ENCODE data around the gene NSMCE4A. TPM values are rescaled to one million over a fixed set of nuclear protein-coding genes. Genes with fewer than 3 reads are reported as not detected.
"Not testable (repeated sequence)": the region's sequence is repeated elsewhere in the genome, so short reads cannot be mapped to it uniquely, and the experiment has no call there.

Gene NSMCE4A
- total and polyA plus RNA-seq, 5 donors, result 30.3 to 48.0 (median 38.3) TPM

DNA sequence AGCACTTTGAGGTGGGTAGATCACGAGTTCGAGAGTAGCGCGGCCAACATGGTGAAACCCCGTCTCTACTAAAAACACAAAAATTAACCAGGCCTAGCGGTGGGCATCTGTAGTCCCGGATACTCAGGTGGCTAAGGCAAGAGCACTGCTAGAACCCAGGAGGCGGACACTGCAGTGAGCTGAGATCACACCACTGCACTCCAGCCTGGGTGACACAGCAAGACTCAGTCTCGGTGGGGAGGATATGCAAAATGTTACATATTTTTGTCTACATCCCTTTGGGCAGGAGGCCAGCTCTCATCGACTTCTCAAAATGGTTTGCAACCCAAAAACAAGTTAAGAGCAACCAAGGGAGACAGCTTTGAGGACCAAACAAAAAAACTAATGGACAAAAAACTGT, 55.4 kb downstream of the NSMCE4A start:
- ATAC-seq (no peak), DNase-seq (no peak)
- Histone ChIP-seq H3K27me3 (ENCODE audit: control insufficient read depth, insufficient read depth) (no peaks in the 10 kb centered on the region), H3K27ac (ENCODE audit: low read length) (no peak overlapping the region), H3K9me3 (ENCODE audit: control insufficient read depth, low read length) (no peaks in the 10 kb centered on the region), H3K4me3 (ENCODE audit: low read length) (no peak overlapping the region), H3K4me1 (ENCODE audit: control insufficient read depth, insufficient read depth, low read length) (no peaks in the 10 kb centered on the region)
- 84% methylated on average over 10 of the region's 10 CpGs for WGBS
- intact Hi-C loops (cut with DNase I), result loop anchor here in 1 of 4 donors (10.0 kb wide), 1 partner anchor 195 kb away; no protein-coding TSS in a partner anchor

GRCh38 chr10:121918800-121919199, 56.2 kb downstream of the NSMCE4A start:
- intact Hi-C loops (cut with DNase I), result not testable (repeated sequence)

GRCh38 chr10:121914661-121915060, 60.4 kb downstream of the NSMCE4A start:
- Histone ChIP-seq H3K27ac (ENCODE audit: low read length) (peak overlapping the region; percentile 7), H3K9me3 (ENCODE audit: control insufficient read depth, low read length) (no peaks in the 10 kb centered on the region), H3K4me1 (ENCODE audit: control insufficient read depth, insufficient read depth, low read length) (no peaks in the 10 kb centered on the region), H3K4me3 (ENCODE audit: low read length) (no peak overlapping the region), H3K27me3 (ENCODE audit: control insufficient read depth, insufficient read depth) (no peaks in the 10 kb centered on the region)
- intact Hi-C loops (cut with DNase I), result no loop called here
- 75% methylated on average over 6 of the region's 6 CpGs for WGBS
- DNase-seq, result no peak
- ATAC-seq, result no peak

More at GRCh38 chr10:121918800-121919199, 56.2 kb downstream of the NSMCE4A start:
- not testable (repeated sequence) for H3K27me3 ChIP-seq (ENCODE audit: control insufficient read depth, insufficient read depth); H3K4me3 ChIP-seq (ENCODE audit: low read length); H3K4me1 ChIP-seq (ENCODE audit: control insufficient read depth, insufficient read depth, low read length); H3K27ac ChIP-seq (ENCODE audit: low read length); ATAC-seq; H3K9me3 ChIP-seq (ENCODE audit: control insufficient read depth, low read length); DNase-seq
- 98% methylated on average over 7 of the region's 7 CpGs for WGBS

DNA sequence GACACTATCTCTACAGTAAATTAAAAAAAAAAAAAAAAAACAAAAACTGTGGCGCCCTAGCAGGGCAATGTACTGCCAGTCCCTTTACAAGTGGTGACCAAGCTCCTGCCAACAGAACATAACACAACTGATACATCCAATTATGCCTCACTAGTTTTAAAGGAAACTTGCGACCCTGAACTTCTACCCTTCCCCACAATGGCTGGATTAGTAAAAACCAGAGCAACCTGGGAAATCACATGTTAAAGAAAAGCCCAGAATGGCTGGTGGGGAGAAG, 63.7 kb downstream of the NSMCE4A start:
- no peaks in the 10 kb centered on the region for H3K9me3 ChIP-seq (ENCODE audit: control insufficient read depth, low read length)
- peak overlapping the region; percentile 50 for H3K27ac ChIP-seq (ENCODE audit: low read length)
- H3K27me3 ChIP-seq (ENCODE audit: control insufficient read depth, insufficient read depth), result no peaks in the 10 kb centered on the region
- DNase-seq, result no peak
- no peaks in the 10 kb centered on the region for H3K4me1 ChIP-seq (ENCODE audit: control insufficient read depth, insufficient read depth, low read length)
- 76% methylated on average over 2 of the region's 2 CpGs for WGBS
- intact Hi-C loops (cut with DNase I), result no loop called here
- H3K4me3 ChIP-seq (ENCODE audit: low read length), result no peak overlapping the region
- ATAC-seq, result peak in 1 of 2 donors; percentile 54

GRCh38 chr10:121910673-121911420, 64.2 kb downstream of the NSMCE4A start:
- peak overlapping the region; percentile 50 for H3K27ac ChIP-seq (ENCODE audit: low read length)
- ATAC-seq (peak in 1 of 2 donors; percentile 28), DNase-seq (no peak)
- H3K4me3 ChIP-seq (ENCODE audit: low read length), result no peak overlapping the region
- no peaks in the 10 kb centered on the region for H3K9me3 ChIP-seq (ENCODE audit: control insufficient read depth, low read length)
- WGBS, result 61% methylated on average over 5 of the region's 5 CpGs
- no peaks in the 10 kb centered on the region for H3K27me3 ChIP-seq (ENCODE audit: control insufficient read depth, insufficient read depth)
- H3K4me1 ChIP-seq (ENCODE audit: control insufficient read depth, insufficient read depth, low read length), result no peaks in the 10 kb centered on the region
- intact Hi-C loops (cut with DNase I), result no loop called here

Other genes with a start within 250 kb of the NSMCE4A start
- gene ATE1, start 47.2 kb downstream of the NSMCE4A start, total RNA-seq, result 10 to 100 TPM; 47.7 to 55.8 (median 48.7) TPM
- 15.1 TPM for gene ATE1, start 47.2 kb downstream of the NSMCE4A start, polyA plus RNA-seq
- gene TACC2, start 13.9 kb upstream of the NSMCE4A start, total RNA-seq, result 100 to 1,000 TPM; 274 to 370 (median 307) TPM
- gene TACC2, start 13.9 kb upstream of the NSMCE4A start, polyA plus RNA-seq, result 234 TPM

All from right cardiac atrium (tissue), 5 donors.